HS-5 (cell line): Measurements from ENCODE around the gene CCDC178.
"Not testable (repeated sequence)": the region's sequence is repeated elsewhere in the genome, so short reads cannot be mapped to it uniquely, and the experiment has no call there.

Experiments
- DNase-seq: peaks from one replicate; pipeline ENCODE4 v3.0.0-alpha.2; 2012; ENCODE audit warnings: low read depth

CCDC178 gene

DNA sequence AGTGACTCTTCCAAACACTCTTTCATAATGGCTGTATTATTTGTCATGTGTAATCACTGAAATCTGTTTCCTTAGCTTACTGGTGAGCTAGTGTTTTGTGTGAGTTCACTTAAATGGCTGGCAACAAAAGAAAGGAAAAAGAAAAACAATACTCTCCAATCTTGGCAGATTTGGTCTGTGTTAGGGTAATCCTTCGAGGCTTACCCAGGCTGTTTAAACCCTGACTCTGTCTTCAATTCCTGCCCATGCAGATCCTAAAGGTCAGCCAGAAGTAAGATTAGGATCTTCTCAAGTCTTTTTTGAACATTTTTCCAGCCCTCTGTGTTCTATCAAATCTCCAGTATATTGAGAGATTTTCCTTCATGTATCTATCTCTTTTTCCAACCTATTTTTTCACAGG is 85.3 kb downstream of the CCDC178 start:
- DNase-seq, result no peak

DNA sequence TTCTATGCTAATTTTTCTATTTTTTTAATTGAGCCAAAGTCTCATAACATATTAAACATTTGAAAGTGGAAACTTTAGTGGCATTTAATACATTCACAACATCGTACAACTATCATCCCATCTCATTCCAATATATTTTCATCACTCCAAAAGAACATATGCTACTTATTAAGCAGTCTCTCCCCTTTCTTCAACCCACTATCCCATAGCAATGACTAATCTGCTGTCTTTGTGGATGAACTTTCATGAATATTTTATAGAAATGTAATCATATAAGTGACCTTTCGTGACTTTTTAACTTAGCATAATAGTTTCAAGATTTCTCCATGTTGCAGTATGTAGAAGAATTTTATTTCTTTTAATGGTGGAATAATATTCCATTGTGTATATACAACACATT is 90.3 kb downstream of the CCDC178 start:
- peak; percentile 15 for DNase-seq

DNA sequence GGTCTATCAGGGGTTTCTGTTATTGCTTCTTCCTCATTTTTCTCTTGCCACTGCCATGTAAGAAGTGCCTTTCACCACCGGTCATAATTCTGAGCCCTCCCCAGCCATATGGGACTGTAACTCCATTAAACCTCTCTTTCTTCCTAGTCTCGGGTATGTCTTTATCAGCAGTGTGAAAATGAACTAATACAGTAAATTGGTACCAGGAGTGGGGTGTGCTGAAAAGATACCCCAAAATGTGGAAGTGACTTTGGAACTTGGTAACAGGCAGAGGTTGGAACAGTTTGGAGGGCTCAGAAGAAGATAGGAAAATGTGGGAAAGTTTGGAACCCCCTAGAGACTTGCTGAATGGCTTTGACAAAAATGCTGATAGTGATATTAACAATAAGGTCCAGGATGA is 100.8 kb downstream of the CCDC178 start:
- not testable (repeated sequence) for DNase-seq

DNA sequence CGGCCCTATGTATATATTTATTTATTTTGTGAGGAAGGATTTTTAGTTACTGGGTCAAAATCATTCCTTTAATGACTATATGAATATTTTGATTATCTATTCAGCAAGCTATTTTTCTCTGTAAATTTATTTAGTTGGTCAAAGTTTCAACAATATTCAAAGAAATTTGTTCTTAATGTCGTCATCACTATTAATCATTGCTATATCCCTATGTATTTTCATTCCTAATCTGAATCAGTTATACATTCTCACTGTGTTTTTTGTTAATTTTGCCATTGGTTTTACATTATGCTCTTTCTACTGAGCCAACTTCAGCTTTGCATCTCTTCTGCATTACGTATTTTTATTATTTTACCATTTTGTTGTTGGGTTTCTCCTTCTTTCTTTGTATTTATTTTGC is 105.7 kb downstream of the CCDC178 start:
- DNase-seq, result no peak

DNA sequence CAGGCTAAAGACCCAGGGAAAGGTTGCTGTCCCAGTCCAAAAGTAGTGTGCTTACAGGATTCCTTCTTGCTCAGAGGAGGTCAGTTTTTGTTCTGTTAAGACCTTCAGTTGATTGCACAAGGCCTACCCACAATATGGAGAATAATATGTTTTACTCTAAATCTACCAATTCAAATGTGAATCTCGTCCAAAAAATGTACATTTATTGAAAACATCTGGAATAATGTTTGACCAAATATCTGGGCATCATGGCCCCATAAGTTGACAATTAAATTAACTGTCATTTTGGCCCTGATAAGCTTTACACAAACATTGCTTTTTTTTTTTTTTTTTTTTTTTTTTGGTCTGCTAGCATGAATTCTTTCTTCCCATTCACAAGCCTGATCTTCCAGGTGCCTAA is 109.8 kb downstream of the CCDC178 start:
- no peak for DNase-seq

DNA sequence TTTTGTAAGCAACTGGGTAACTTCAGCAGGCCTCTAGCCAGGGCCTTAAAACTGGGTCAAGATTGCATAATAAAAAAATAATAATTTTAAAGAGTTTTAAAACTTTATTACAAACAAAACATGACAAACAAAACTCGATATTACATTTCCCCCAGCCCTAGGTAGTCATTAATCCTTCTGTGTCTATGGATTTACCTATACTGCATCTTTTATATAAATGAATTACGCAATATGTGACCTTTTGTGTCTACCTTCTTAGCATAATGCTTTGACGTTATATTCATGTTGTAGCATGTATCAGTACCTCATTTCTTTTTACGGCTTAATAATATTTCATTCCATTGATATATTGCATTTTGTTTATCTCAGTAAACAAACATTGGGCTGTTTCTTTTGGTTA is 113.5 kb downstream of the CCDC178 start:
- DNase-seq, result no peak

DNA sequence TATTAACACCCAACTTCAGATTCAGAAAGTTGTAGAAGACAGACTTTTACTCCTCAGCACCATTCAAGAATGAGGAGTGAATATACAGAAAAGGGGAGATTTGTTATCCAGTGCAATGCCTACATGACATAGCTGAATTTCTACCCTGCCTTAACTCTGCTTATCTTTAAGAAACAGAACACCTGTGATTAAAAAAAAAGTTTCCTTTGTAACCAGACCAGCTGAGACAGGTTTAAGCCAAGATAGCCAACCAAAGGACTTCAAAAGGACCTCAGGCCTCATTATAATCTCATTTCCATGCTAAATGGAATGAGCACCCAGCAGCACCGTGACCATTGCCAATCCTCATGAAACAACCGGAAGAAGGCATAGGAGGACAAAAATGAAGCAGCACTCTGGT is 122.9 kb downstream of the CCDC178 start:
- DNase-seq, result no peak

DNA sequence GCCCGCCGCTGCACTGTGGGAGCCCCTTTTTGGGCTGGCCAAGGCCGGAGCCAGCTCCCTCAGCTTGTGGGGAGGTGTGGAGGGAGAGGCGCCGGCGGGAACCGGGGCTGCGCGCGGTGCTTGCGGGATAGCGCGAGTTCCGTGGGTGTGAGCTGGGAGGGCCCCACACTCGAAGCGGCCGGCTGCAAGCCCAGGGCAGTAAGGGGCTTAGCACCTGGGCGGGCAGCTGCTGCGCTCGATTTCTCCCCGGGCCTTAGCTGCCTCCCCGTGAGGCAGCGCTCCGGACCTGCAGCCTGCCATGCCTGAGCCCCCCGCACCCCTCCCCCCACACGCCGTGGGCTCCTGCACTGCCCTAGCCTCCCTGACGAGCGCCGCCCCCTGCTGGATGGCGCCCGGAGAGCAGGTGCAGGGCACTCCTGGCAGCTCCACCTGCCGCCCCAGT is 124.4 kb downstream of the CCDC178 start:
- DNase-seq, result no peak

DNA sequence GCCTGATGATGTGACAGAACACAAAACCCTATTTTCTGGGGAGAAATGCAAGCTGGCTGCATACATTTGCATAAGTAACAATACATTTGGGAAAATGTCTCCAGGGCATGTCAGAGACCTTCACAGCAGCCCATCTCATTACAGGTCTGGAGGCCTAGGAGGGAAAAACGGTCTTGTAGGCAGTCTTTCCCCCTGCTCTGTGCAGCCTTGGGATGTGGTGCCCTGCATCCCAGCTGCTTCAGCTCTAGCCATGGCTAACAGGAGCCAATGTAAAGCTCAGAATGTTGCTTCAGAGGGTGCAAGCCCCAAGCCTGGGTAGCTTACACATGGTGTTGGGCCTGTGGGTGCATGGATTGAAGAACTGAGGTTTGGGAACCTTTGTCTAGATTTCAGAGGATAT is 133.0 kb downstream of the CCDC178 start:
- DNase-seq, result no peak

DNA sequence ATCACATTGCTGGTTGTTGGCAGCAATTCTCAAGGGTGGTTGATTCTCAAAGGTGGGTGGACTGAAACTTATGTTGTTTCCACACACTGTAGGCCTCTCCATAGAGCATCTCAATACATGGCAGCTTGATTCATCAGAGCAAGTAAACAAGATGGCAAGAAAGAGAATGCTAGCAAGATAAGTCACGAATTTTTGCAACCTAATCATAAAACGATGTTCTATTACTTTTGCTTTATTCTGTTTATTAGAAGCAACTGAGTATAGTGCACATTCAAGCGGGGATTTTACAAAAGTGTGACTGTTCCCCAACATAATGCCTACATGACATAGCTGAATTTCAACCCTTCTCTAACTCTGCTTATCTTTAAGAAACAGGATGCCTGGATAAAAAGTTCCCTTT is 136.2 kb downstream of the CCDC178 start:
- no peak for DNase-seq

DNA sequence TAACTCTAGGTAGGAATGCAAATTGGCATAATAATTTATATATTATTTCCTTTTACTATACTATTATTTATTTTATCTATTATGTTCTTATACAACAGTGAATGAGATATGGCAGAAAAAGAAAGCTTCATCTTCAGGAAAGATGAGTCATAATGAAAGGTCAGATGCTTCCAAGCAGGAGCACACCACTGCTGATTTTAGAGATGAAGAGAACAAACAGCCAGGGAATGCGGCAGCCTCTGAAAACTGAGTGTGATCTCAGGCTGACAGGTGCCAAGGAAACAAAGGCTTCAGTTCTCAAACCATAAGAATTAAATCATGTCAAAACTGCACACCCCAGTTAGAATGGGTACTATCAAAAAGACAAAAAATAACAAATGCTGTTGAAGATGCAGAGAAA is 149.0 kb downstream of the CCDC178 start:
- no peak for DNase-seq

DNA sequence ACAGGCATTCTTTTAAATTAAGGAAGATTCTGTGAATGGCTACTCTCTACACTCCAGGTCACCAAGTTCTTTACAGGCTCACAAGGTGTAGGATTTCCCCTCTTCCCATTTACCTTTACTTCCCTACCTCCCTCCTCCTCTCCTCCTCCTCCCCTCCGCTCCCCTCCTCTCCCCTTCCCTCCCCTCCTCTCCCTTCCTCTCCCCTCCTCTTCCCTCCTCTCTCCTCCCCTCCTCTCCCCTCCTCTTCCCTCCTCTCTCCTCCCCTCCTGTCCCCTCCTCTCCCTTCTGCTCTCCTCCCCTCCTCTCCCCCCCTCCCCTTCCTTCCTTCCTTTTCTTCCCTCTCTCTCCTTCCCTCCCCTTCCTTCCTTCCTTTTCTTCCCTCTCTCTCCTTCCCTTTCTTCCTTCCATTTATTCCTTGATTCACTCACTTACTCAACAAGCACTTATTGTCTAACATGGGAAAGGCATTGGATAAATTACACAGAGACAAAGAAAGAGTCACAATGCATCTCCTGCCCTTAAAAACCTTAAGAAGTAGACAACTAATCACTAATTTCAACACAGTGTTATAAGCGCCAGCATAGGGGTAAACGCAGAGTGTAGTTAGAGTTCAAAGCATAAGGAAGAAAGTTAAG is 152.3 kb downstream of the CCDC178 start:
- DNase-seq, result no peak

DNA sequence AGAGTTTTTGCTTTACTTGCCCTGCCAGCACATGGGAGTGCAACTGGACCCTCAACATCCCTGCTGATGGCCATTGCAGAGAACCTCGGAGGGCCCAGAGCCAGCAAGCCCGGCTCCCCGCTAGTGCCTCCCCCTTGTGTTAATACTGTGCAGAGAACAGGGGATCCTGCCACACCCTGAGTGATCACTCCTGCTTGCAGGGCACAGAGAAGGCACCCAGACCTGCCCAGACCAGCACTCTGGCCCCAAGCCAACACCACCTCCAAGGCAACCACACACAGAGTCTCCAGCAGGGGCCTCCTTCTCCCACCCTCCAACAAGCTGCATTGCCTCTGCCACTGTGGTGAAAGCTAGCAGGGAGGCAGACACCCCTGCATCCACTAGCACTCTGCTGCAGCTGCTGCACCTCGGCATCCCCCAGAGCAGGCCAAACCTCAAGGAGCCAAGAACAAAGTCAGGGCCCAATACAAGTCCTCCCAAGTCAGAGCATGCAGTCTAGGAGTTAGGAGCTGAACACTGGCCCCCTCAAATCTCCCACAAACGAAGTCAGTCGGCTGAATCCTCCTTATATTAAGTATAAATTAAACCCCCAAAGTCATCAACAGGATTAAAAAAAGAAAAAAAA is 157.7 kb downstream of the CCDC178 start:
- no peak for DNase-seq

DNA sequence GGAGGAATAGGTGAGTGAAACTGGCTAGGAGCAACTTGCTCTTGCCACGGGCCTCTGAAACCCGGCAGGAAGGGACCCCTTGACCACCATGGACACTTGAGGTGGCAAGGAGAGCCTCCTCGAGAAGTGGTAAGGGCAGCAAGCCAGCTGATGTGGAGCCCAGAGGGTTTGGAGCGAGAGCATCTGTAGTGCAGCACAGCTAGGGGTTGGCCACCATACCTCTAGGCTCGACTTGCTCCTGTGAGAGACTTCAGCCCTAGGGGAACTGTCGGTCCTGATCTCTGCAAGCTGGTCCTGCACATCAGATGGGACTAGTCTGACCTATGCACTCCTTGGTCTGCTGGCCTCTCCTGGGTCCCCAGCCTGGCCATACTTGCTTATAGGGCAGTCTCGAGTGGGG is 158.4 kb downstream of the CCDC178 start:
- DNase-seq, result no peak

DNA sequence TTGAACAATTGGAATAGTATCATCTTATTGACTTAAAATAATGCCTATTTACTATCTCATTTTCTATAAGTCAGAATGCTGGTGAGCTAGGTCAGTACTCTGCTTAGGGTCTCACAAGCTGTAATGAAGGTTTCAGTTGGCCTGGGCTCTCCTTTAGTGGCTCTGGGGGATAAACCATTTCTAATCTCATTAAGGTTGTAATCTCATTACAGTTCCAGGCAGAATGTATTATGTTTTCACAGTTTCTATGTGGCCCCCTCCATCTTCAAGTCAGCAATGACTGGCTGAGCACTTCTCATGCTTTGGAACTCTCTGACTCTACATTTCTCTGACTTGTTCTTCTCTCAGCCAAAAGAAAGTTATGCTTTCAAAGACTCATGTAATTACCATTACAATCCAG is 163.1 kb downstream of the CCDC178 start:
- no peak for DNase-seq

DNA sequence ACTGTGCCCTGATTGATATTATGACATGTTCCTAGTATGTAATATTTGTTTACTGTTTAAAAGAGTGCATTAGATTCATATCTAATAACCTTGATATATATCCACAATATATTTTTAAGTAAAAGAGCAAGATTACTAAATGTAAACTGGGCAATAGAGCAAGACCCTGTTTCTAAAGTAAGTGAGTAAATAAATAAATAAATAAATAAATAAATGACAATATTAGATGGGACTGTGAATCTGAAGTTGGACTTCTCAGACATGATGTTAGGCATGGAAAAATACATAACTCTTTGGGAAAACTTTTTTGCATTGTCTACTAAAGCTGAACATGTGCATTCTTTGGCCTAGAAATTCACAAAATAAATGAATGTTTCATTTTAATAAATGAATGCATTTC is 164.7 kb downstream of the CCDC178 start:
- DNase-seq, result no peak

DNA sequence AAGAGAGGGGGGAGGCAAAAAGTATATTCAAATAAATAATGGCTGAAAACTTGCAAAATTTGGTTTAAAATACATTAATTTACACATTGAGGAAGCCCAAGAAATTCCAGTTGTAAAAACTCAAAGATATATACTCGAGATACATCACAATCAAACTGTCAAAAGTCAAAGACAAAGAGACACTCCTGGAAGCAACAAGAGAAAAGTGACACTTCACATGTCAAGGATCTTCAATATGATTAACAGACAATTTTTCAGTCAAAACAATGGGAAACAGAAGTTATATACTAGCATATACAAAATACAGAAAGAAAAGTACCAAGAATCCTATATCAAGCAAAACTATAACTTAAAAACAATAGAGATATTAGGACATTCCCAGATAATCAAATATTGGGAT is 170.2 kb downstream of the CCDC178 start:
- no peak for DNase-seq

DNA sequence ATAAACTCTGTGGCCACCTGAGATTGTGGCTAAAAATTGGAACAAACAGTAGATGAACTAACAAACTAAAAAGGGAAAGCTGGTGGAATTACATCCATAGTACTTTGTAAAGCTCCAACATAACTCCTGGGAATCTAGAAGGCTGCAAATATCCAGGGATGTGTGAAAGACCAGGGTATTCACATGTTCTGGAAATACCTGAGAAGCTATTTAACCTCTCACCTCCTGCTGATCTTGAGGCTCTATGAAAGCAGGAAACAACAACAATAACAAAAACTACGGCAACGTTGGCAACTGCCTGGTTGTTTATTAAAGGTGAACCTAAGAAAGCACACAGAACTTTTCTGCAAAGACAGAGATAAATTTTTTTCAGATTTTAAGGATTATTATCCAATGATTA is 171.3 kb downstream of the CCDC178 start:
- DNase-seq, result no peak

DNA sequence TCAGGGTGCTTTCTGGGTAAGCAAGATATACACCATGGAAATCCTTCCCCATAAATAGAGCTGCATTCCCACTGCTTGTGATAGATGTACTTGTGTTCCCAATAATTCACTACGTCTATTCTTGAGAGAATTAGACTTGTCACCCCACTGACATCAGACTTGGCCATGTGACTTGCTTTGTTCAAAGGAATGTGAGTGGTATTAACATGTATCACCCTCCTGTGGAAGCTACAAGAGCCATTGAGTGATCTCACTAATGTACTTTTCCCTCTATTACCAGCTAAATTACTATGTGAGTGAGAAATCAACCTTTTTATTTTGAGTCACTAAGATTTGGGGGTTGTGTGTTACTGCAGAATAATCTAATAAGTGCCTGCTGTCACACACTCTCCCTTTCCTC is 176.0 kb downstream of the CCDC178 start:
- DNase-seq, result no peak

DNA sequence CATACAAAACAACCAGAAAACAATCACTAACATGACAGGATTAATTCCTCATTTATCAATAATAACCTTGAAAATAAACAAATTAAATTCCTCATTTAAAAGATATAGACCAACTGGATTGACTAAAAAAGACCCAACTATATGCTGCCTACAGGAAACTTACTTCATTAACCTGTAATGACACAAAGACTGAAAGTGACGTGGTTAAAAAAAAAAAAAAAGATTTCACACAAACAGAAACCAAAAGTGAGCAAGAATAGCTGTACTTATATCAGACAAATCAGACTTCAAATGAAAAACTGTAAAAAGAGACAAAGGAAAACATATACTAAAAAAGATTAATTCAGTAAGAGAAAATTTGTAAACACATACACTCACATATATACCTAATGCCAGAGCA is 201.2 kb downstream of the CCDC178 start:
- no peak for DNase-seq

DNA sequence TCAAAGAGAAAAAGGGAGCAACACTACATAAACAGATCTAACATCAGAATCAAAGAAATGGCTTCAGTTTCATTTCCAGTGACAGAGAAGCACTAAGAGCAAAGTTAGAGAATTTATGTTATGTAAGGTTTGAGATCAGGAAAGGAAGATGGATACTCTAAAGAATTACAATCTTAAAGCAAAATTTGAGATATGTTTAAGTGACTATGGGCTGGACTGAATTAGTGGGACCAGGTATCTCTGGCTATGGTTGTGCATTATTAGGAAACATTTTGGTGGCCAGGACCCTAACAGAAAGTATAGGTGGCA is 208.2 kb downstream of the CCDC178 start:
- no peak for DNase-seq

DNA sequence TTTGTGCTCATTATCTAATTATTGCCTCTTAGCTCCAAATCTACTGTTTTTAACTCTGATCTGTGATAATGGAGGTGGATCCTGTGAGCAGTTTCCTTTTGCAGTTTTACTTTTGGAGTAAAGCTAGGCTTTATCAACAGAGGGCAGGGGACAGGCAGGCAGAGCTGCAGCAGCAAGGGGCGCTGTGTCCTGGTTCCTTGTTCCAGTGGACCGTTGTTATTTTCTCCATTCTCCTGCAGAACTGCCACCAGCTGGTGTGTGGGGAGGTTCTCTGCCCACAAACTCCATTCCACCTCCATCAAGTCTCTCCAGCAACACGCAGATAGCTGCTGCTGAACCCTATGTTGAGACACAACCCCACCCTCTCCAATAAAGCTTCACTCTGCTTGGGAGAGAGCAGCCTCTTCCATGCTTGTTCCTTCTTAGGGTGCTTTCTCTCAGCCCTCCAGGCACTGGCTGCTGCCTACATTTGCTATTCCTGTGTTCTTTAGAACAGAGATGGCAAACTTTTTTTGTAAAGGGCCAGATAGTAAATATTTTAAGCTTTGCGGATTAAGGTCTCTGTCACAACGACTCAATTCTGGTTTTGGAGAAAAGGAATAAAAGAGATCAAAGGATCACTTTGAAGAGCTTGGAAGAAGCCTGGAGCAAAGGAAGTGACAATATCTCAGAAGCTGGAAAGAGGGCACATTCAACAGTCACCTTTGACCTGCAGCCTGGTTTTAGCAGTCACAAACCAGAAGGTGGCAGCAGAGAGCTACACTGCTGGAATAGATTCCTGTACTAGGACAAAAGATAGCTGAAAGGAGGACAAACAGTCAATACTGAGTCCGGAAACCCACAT is 208.8 kb downstream of the CCDC178 start:
- DNase-seq, result peak; percentile 34

DNA sequence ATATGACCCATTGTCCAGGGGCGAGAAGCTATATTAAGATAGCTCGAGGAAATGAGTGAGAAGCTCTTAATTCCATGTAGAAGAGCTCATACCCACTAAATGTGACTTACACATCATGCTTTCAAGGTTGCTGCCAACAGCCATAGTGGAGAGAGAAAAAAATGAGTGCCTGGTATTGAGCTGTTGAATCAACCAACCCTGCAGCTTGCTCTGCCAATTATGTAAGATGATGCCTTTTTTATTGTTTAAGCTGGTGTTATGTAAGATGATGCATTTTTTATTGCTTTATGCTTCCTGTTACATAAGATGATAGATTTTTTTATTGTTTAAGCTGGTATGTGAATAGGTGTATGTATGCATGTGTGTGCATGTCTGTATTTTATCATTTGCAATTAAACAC is 228.2 kb downstream of the CCDC178 start:
- peak; percentile 15 for DNase-seq
